ENCODE results near the gene TMEM95.

GRCh38 chr17:7363311-7363710 lies 8.4 kb downstream of the TMEM95 start:
- TF ChIP-seq CTCF (IDR thresholded peaks at IDR 0.05; ENCODE audit: poor library complexity, severe bottlenecking): no peak
- TF ChIP-seq POLR2AphosphoS5 (IDR thresholded peaks at IDR 0.05): no peak
- no peak for TF ChIP-seq EZH2 (IDR thresholded peaks at IDR 0.05; ENCODE audit: borderline replicate concordance, insufficient read depth, low read length, poor library complexity, severe bottlenecking)
- TF ChIP-seq RAD21 (conservative IDR thresholded peaks at IDR 0.05): no peak
- no peak for TF ChIP-seq TAF1 (IDR thresholded peaks at IDR 0.05; ENCODE audit: low read depth)
- TF ChIP-seq EP300 (conservative IDR thresholded peaks at IDR 0.05; ENCODE audit: poor library complexity, severe bottlenecking): no peak

Data from neural cell (in vitro differentiated cells).